HG03439 (cell line): ENCODE results near the gene MAP3K13.

Source experiments
- ATAC-seq: cut with Tn5 transposase; IDR thresholded peaks from one replicate; pipeline ENCODE4 v1.9.1; 2021; ENCODE audit warnings: mild to moderate bottlenecking, moderate library complexity; ENCODE audit not compliant: unreplicated experiment

MAP3K13 gene

GRCh38 chr3:185362850-185363661, at the start of gene MAP3K13:
TSS of gene MAP3K13 (plus strand) at chr3:185363136. CDS start at chr3:185428582, 65,446 bp downstream.
- ATAC-seq: peak; percentile 96

- no peak for ATAC-seq
These were observed 49.2 kb upstream of the MAP3K13 start for GRCh38 chr3:185313693-185314246.

GRCh38 chr3:185316740-185317412, 46.1 kb upstream of the MAP3K13 start:
- no peak for ATAC-seq

GRCh38 chr3:185317674-185318073, 45.3 kb upstream of the MAP3K13 start:
- no peak for ATAC-seq

GRCh38 chr3:185318141-185318540, 44.8 kb upstream of the MAP3K13 start:
- ATAC-seq: no peak

GRCh38 chr3:185319801-185320200, 43.1 kb upstream of the MAP3K13 start:
- no peak for ATAC-seq

- ATAC-seq: no peak
These were observed 42.0 kb upstream of the MAP3K13 start for GRCh38 chr3:185320949-185321348.

- ATAC-seq: no peak
These were observed 40.7 kb upstream of the MAP3K13 start for GRCh38 chr3:185322101-185322719.

- no peak for ATAC-seq
These were observed 36.8 kb upstream of the MAP3K13 start for GRCh38 chr3:185325946-185326791.

GRCh38 chr3:185327062-185327461, 35.9 kb upstream of the MAP3K13 start:
- no peak for ATAC-seq

GRCh38 chr3:185328324-185329004, 34.5 kb upstream of the MAP3K13 start:
- ATAC-seq: no peak

- ATAC-seq: no peak
These were observed 32.7 kb upstream of the MAP3K13 start for GRCh38 chr3:185330238-185330637.

- no peak for ATAC-seq
These were observed 32.3 kb upstream of the MAP3K13 start for GRCh38 chr3:185330644-185331043.

- ATAC-seq: peak; percentile 96
These were observed 30.8 kb upstream of the MAP3K13 start for GRCh38 chr3:185332026-185332735.

GRCh38 chr3:185335799-185336198, 27.1 kb upstream of the MAP3K13 start:
- no peak for ATAC-seq

- no peak for ATAC-seq
These were observed 25.6 kb upstream of the MAP3K13 start for GRCh38 chr3:185337231-185337816.

- no peak for ATAC-seq
These were observed 23.0 kb upstream of the MAP3K13 start for GRCh38 chr3:185339945-185340344.

GRCh38 chr3:185340751-185341150, 22.2 kb upstream of the MAP3K13 start:
- ATAC-seq: no peak
